NCI-H524 treated with DMSO at 0.1 percent for 48 hours (cell line): ENCODE data around the gene AIPL1.

Experiments used
- DNase-seq: peaks from one replicate; lab custom pipeline; 2025; lab: John Stamatoyannopoulos, UW

The AIPL1 gene

GRCh38 chr17:6449307-6449706, 14.4 kb upstream of the AIPL1 start:
- no peak for DNase-seq

- DNase-seq = no peak
These were observed 13.6 kb upstream of the AIPL1 start for GRCh38 chr17:6448473-6448872.

GRCh38 chr17:6446516-6447100, 11.7 kb upstream of the AIPL1 start:
- no peak for DNase-seq

GRCh38 chr17:6444571-6445335, 9.8 kb upstream of the AIPL1 start:
- DNase-seq = no peak

- DNase-seq = peak; percentile 66
These were observed 9.0 kb upstream of the AIPL1 start, which contains the start of gene PIMREG for GRCh38 chr17:6443692-6444570. PIMREG (plus strand) TSS chr17:6444455; CDS start chr17:6445111, 656 bp downstream.

- DNase-seq = no peak
These were observed 7.9 kb upstream of the AIPL1 start for GRCh38 chr17:6442775-6443174.

GRCh38 chr17:6439951-6440350, 5.0 kb upstream of the AIPL1 start:
- no peak for DNase-seq

GRCh38 chr17:6437956-6438355, 3.0 kb upstream of the AIPL1 start:
- no peak for DNase-seq

GRCh38 chr17:6437466-6437865, 2.5 kb upstream of the AIPL1 start:
- DNase-seq = no peak

- DNase-seq = peak; percentile 5
These were observed 1.0 kb upstream of the AIPL1 start for GRCh38 chr17:6435968-6436367.

- DNase-seq = no peak
These were observed 4.2 kb downstream of the AIPL1 start for GRCh38 chr17:6430769-6431168.

GRCh38 chr17:6429266-6429665, 5.7 kb downstream of the AIPL1 start:
- DNase-seq = peak; percentile 25

- DNase-seq = no peak
These were observed 6.5 kb downstream of the AIPL1 start for GRCh38 chr17:6428207-6428965.

- no peak for DNase-seq
These were observed 7.6 kb downstream of the AIPL1 start for GRCh38 chr17:6427279-6427781.

- no peak for DNase-seq
These were observed 8.4 kb downstream of the AIPL1 start for GRCh38 chr17:6426356-6427101.

- DNase-seq = no peak
These were observed 9.5 kb downstream of the AIPL1 start for GRCh38 chr17:6425407-6425806.

- no peak for DNase-seq
These were observed 11.0 kb downstream of the AIPL1 start for GRCh38 chr17:6423931-6424330.

GRCh38 chr17:6422654-6423241, 12.2 kb downstream of the AIPL1 start:
- no peak for DNase-seq

- DNase-seq = peak; percentile 9
These were observed 13.0 kb downstream of the AIPL1 start for GRCh38 chr17:6421700-6422604.
